Measurements from ENCODE around the gene ANKRD24.
"Not testable (repeated sequence)": the region's sequence is repeated elsewhere in the genome, so short reads cannot be mapped to it uniquely, and the experiment has no call there.

The ANKRD24 gene

DNA sequence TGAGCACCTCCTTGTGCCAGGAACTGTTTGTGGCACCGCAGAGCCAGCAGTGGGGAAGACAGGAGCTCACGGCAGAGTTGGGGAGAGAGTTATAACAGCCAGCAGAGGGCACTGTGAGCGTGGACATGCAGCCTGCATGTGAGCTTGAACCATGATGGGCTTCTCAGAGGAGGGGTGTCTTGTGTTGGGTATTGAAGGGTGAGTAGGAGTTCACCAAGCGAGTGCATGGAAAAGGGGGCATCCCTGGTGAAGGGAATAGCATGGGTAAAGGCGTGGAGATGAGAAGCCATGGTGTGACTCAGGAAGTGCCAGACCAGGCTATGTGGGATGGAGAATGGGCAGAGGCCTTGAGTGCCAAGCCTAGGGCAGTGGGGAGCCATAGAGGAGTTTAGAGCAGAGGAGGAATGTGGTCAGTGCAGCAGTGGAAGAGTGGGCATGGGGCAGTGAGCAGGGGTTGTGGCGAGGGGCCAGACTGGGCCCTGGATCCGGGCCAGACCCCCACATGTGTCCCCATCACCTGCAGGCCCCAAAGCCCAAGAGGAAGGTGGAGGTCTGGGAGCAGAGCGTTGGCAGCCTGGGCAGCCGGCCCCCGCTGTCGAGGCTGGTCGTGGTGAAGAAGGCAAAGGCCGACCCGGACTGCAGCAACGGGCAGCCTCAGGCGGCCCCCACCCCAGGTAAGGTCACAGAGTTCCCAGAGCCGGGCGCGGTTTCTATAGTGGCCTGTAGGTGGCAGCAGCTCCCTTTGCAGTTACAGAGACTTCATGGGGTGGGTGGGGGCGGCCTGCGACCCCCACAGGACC lies 84.8 kb downstream of the ANKRD24 start:
- in situ Hi-C loops (cut with MboI; ENCODE audit: low sequenced_read_pairs), result no loop called here

- in situ Hi-C loops (cut with MboI; ENCODE audit: low sequenced_read_pairs), result no loop called here
Measured at GRCh38 chr19:4267901-4268815, 85.7 kb downstream of the ANKRD24 start.

GRCh38 chr19:4268816-4269430 lies 86.4 kb downstream of the ANKRD24 start:
- in situ Hi-C loops (cut with MboI; ENCODE audit: low sequenced_read_pairs), result no loop called here

- in situ Hi-C loops (cut with MboI; ENCODE audit: low sequenced_read_pairs), result no loop called here
Measured at GRCh38 chr19:4272894-4273293, 90.4 kb downstream of the ANKRD24 start.

- in situ Hi-C loops (cut with MboI; ENCODE audit: low sequenced_read_pairs), result not testable (repeated sequence)
Measured at GRCh38 chr19:4274321-4274686, 91.8 kb downstream of the ANKRD24 start.
